Measurements from ENCODE around the gene INPP4A. TPM values are rescaled to one million over a fixed set of nuclear protein-coding genes. Genes with fewer than 3 reads are reported as not detected.

INPP4A gene
- polyA plus RNA-seq, 1 of the 3 experiments (the other 2 are of a cell fraction) = 15.0 TPM

GRCh38 chr2:98580656-98581284 is 136.1 kb downstream of the INPP4A start:
- H3K4me1 ChIP-seq (ENCODE audit: control insufficient read depth in 1 of 2, insufficient read depth in 2 of 2, low read depth in 1 of 2, low read length in 1 of 2) = no peaks in the 10 kb centered on the region
- TF ChIP-seq MXI1 (IDR thresholded peaks at IDR 0.05; ENCODE audit: low read depth, low read length) (no peak), POLR2AphosphoS5 (IDR thresholded peaks at IDR 0.05; ENCODE audit: low read depth, low read length) (no peak), ZBTB33 (IDR thresholded peaks at IDR 0.05; ENCODE audit: borderline replicate concordance, low read depth) (no peak), EZH2phosphoT487 (IDR thresholded peaks at IDR 0.05; ENCODE audit: borderline replicate concordance, low read depth) (no peak), FOXM1 (IDR thresholded peaks at IDR 0.05; ENCODE audit: low read depth) (no peak), JUND (IDR thresholded peaks at IDR 0.05) (no peak), SMC3 (IDR thresholded peaks at IDR 0.05; ENCODE audit: low read depth, low read length) (no peak), RFX5 (IDR thresholded peaks at IDR 0.05; ENCODE audit: low read length) (no peak), PBX3 (IDR thresholded peaks at IDR 0.05) (no peak), NFIC (IDR thresholded peaks at IDR 0.05; ENCODE audit: borderline replicate concordance) (no peak), TAF1 (IDR thresholded peaks at IDR 0.05; ENCODE audit: borderline replicate concordance, low read depth, low read length) (no peak), RCOR1 (IDR thresholded peaks at IDR 0.05; ENCODE audit: low read length) (no peak), GABPA (IDR thresholded peaks at IDR 0.05; ENCODE audit: low read depth) (no peak), IRF3 (IDR thresholded peaks at IDR 0.05; ENCODE audit: low read depth, low read length) (no peak), GATA2 (CRISPR knock-in tag; IDR thresholded peaks at IDR 0.05) (no peak), RAD21 (IDR thresholded peaks at IDR 0.05; ENCODE audit: low read length) (no peak)
- H4K20me1 ChIP-seq (ENCODE audit: insufficient read depth) = no peaks in the 10 kb centered on the region
- no peaks in the 10 kb centered on the region for H3K9me2 ChIP-seq
- H3F3A ChIP-seq (replicated peaks; ENCODE audit: insufficient read depth) = peaks cover 4% of the 10 kb centered on the region
- H3K4me2 ChIP-seq = no peak overlapping the region
- 96% methylated on average over 9 of the region's 10 CpGs for WGBS (ENCODE audit: low lambda C conversion rate)
- no peaks in the 10 kb centered on the region for H3K9me3 ChIP-seq
- no peak overlapping the region for H3K4me3 ChIP-seq (ENCODE audit: low read depth in 2 of 2, low read length in 1 of 2)
- CTCF ChIA-PET = interaction anchor here (1.1 to 2.2 kb wide), 5 partner anchors 9 to 168 kb away, joined by 3 to 10 read pairs (median 5); no protein-coding TSS in a partner anchor
- no peak for DNase-seq
- no peak overlapping the region for H3K9ac ChIP-seq
- H3K79me2 ChIP-seq (ENCODE audit: insufficient read depth) = no peaks in the 10 kb centered on the region
- H3K27me3 ChIP-seq (ENCODE audit: insufficient read depth) = no peaks in the 10 kb centered on the region
- no peak overlapping the region for H2AFZ ChIP-seq (ENCODE audit: low read depth)
- no peak overlapping the region for H3K27ac ChIP-seq (ENCODE audit: low read depth in 2 of 2, low read length in 1 of 2)
- POLR2A ChIA-PET = no interaction called here
- H3K36me3 ChIP-seq (replicated peaks in 1 of 2; ENCODE audit: control insufficient read depth in 1 of 2, insufficient read depth in 2 of 2, low read length in 1 of 2) = peaks cover 0 to 31% of the 10 kb centered on the region in 2 experiments

Data from SK-N-SH (cell line).